HEK293 (cell line): ENCODE measurements around the gene GAS2L2.
A peak's percentile ranks its signal among the peaks of the same experiment; 100 is the strongest.

ENCODE experiments used
- CTCF ChIA-PET: fragments of 350-600 bp; formaldehyde crosslinking; extraction: SDS; loops from one replicate; lab custom pipeline; 2021; ENCODE audit warnings: antibody characterized with exemption; lab: Yijun Ruan, JAX
- POLR2A ChIA-PET: fragments of 300-600 bp; formaldehyde crosslinking; extraction: SDS; loops from one replicate; lab custom pipeline; 2020; ENCODE audit warnings: antibody characterized with exemption, inconsistent platforms; lab: Yijun Ruan, JAX
- H3K27ac ChIP-seq: fragments of 200-500 bp; sonication (Bioruptor generic); 2 replicates; pipeline ENCODE4 v1.5.1; 2014; ENCODE audit warnings: low read depth, low read length, control low read depth, inconsistent platforms; ENCODE audit errors: extremely low read depth
- H3K36me3 ChIP-seq, 2 experiments: fragments of 200-500 bp in 1 of 2; sonication (Bioruptor generic) in 1 of 2; 1 replicate in 1 of 2; 2 replicates in 1 of 2; pipeline ENCODE4 v1.5.1; 2014 to 2017; ENCODE audit warnings: inconsistent platforms in 2 of 2, low read length in 2 of 2; ENCODE audit not compliant: control insufficient read depth in 2 of 2, insufficient read depth in 1 of 2
- H3K4me1 ChIP-seq: fragments of 200-500 bp; sonication (Bioruptor generic); 2 replicates; pipeline ENCODE4 v1.5.1; 2014; ENCODE audit warnings: mild to moderate bottlenecking, low read length, inconsistent platforms; ENCODE audit not compliant: control insufficient read depth, insufficient read depth
- H3K4me3 ChIP-seq: 2 replicates; pipeline ENCODE4 v1.5.1; 2011; ENCODE audit warnings: low read depth, mild to moderate bottlenecking, control low read depth, low read length, moderate library complexity
- H3K9me3 ChIP-seq: fragments of 200-500 bp; sonication (Bioruptor generic); 2 replicates; pipeline ENCODE4 v1.5.1; 2014; ENCODE audit warnings: low read depth, low read length, inconsistent platforms; ENCODE audit not compliant: control insufficient read depth, insufficient read depth
- GLI2 ChIP-seq: fragments of 450-650 bp; formaldehyde crosslinking; IDR thresholded peaks from 2 replicates; pipeline ENCODE4; 2017; ENCODE audit warnings: missing biosample characterization, missing genetic modification characterization, low read depth, borderline replicate concordance
- GLIS2 ChIP-seq: fragments of 450-650 bp; formaldehyde crosslinking; IDR thresholded peaks from 2 replicates; pipeline ENCODE4 v1.5.1; 2016; ENCODE audit warnings: missing biosample characterization, missing genetic modification characterization
- KLF1 ChIP-seq: fragments of 450-650 bp; formaldehyde crosslinking; IDR thresholded peaks from 2 replicates; pipeline ENCODE4 v1.5.1; 2016; ENCODE audit warnings: missing biosample characterization, missing genetic modification characterization
- KLF16 ChIP-seq: fragments of 450-650 bp; formaldehyde crosslinking; IDR thresholded peaks from 2 replicates; pipeline ENCODE4 v1.5.1; 2017; ENCODE audit warnings: missing biosample characterization, missing genetic modification characterization
- OVOL3 ChIP-seq: fragments of 450-650 bp; formaldehyde crosslinking; IDR thresholded peaks from 2 replicates; pipeline ENCODE4 v1.5.1; 2016; ENCODE audit warnings: missing biosample characterization, missing genetic modification characterization
- PRDM1 ChIP-seq: fragments of 450-650 bp; formaldehyde crosslinking; IDR thresholded peaks from 2 replicates; pipeline ENCODE4; 2016; ENCODE audit warnings: missing biosample characterization, missing genetic modification characterization
- YY2 ChIP-seq: fragments of 450-650 bp; formaldehyde crosslinking; IDR thresholded peaks from 2 replicates; pipeline ENCODE4 v1.5.1; 2016; ENCODE audit warnings: missing biosample characterization, missing genetic modification characterization
- ZBTB1 ChIP-seq: fragments of 450-650 bp; formaldehyde crosslinking; IDR thresholded peaks from 2 replicates; pipeline ENCODE4 v1.5.1; 2016; ENCODE audit warnings: missing biosample characterization, missing genetic modification characterization
- ZBTB7A ChIP-seq: fragments of 450-650 bp; formaldehyde crosslinking; IDR thresholded peaks from 2 replicates; pipeline ENCODE4 v1.5.1; 2016; ENCODE audit warnings: low read depth, missing biosample characterization, missing genetic modification characterization
- ZFP3 ChIP-seq: fragments of 450-650 bp; formaldehyde crosslinking; IDR thresholded peaks from 2 replicates; pipeline ENCODE4 v1.5.1; 2016; ENCODE audit warnings: low read depth, missing biosample characterization, missing genetic modification characterization
- ZFP41 ChIP-seq: fragments of 450-650 bp; formaldehyde crosslinking; IDR thresholded peaks from 2 replicates; pipeline ENCODE4 v1.5.1; 2016; ENCODE audit warnings: missing biosample characterization, missing genetic modification characterization, borderline replicate concordance
- ZIC2 ChIP-seq: fragments of 450-650 bp; formaldehyde crosslinking; IDR thresholded peaks from 2 replicates; pipeline ENCODE4 v1.5.1; 2016; ENCODE audit warnings: missing biosample characterization, missing genetic modification characterization
- ZNF114 ChIP-seq: fragments of 450-650 bp; formaldehyde crosslinking; IDR thresholded peaks from 2 replicates; pipeline ENCODE4 v1.5.0; 2017; ENCODE audit warnings: missing biosample characterization, missing genetic modification characterization
- ZNF140 ChIP-seq: fragments of 450-650 bp; formaldehyde crosslinking; IDR thresholded peaks from 2 replicates; pipeline ENCODE4 v1.5.1; 2016; ENCODE audit warnings: missing biosample characterization, missing genetic modification characterization
- ZNF157 ChIP-seq: fragments of 450-650 bp; formaldehyde crosslinking; IDR thresholded peaks from 2 replicates; pipeline ENCODE4 v1.5.1; 2016; ENCODE audit warnings: missing biosample characterization, missing genetic modification characterization
- ZNF16 ChIP-seq: fragments of 450-650 bp; formaldehyde crosslinking; IDR thresholded peaks from 2 replicates; pipeline ENCODE4 v1.5.1; 2016; ENCODE audit warnings: low read depth, missing biosample characterization, missing genetic modification characterization
- ZNF184 ChIP-seq: fragments of 450-650 bp; IDR thresholded peaks from 2 replicates; pipeline ENCODE4 v1.5.1; 2018; ENCODE audit warnings: missing biosample characterization, mild to moderate bottlenecking, missing genetic modification characterization
- ZNF221 ChIP-seq: fragments of 450-650 bp; formaldehyde crosslinking; IDR thresholded peaks from 2 replicates; pipeline ENCODE4 v1.5.1; 2017; ENCODE audit warnings: missing biosample characterization, missing genetic modification characterization, borderline replicate concordance
- ZNF404 ChIP-seq: fragments of 450-650 bp; formaldehyde crosslinking; IDR thresholded peaks from 2 replicates; pipeline ENCODE4 v1.5.1; 2017; ENCODE audit warnings: missing biosample characterization, missing genetic modification characterization
- ZNF416 ChIP-seq: fragments of 450-650 bp; formaldehyde crosslinking; IDR thresholded peaks from 2 replicates; pipeline ENCODE4 v1.5.1; 2016; ENCODE audit warnings: missing biosample characterization, missing genetic modification characterization
- ZNF423 ChIP-seq: fragments of 450-650 bp; formaldehyde crosslinking; IDR thresholded peaks from 2 replicates; pipeline ENCODE4 v1.5.1; 2016; ENCODE audit warnings: missing biosample characterization, missing genetic modification characterization
- ZNF426 ChIP-seq: fragments of 450-650 bp; formaldehyde crosslinking; IDR thresholded peaks from 2 replicates; pipeline ENCODE4 v1.5.1; 2017; ENCODE audit warnings: missing biosample characterization, missing genetic modification characterization, mild to moderate bottlenecking, inconsistent platforms, moderate library complexity
- ZNF510 ChIP-seq: fragments of 450-650 bp; formaldehyde crosslinking; IDR thresholded peaks from 2 replicates; pipeline ENCODE4 v1.5.1; 2018; ENCODE audit warnings: mild to moderate bottlenecking, missing genetic modification characterization, missing biosample characterization; ENCODE audit not compliant: insufficient replicate concordance
- ZNF571 ChIP-seq: fragments of 450-650 bp; formaldehyde crosslinking; IDR thresholded peaks from 2 replicates; pipeline ENCODE4 v1.5.0; 2017; ENCODE audit warnings: missing biosample characterization, missing genetic modification characterization
- ZNF596 ChIP-seq: fragments of 450-650 bp; IDR thresholded peaks from 2 replicates; pipeline ENCODE4 v1.5.0; 2018; ENCODE audit warnings: missing biosample characterization, mild to moderate bottlenecking, missing genetic modification characterization, moderate library complexity
- ZNF654 ChIP-seq: fragments of 450-650 bp; formaldehyde crosslinking; IDR thresholded peaks from 2 replicates; pipeline ENCODE4 v1.5.1; 2016; ENCODE audit warnings: low read depth, missing biosample characterization, missing genetic modification characterization
- ZNF664 ChIP-seq: fragments of 450-650 bp; formaldehyde crosslinking; IDR thresholded peaks from 2 replicates; pipeline ENCODE4 v1.5.1; 2016; ENCODE audit warnings: missing biosample characterization, missing genetic modification characterization
- ZSCAN16 ChIP-seq: fragments of 450-650 bp; formaldehyde crosslinking; IDR thresholded peaks from 2 replicates; pipeline ENCODE4 v1.5.1; 2016; ENCODE audit warnings: missing biosample characterization, missing genetic modification characterization
- TF ChIP-seq, protein P1 (sequence below): fragments of 450-650 bp; formaldehyde crosslinking; IDR thresholded peaks from 2 replicates; pipeline ENCODE4 v1.5.1; 2017; ENCODE audit warnings: missing biosample characterization, missing genetic modification characterization
- TF ChIP-seq, protein P2 (sequence below): fragments of 450-650 bp; formaldehyde crosslinking; IDR thresholded peaks from 2 replicates; pipeline ENCODE4 v1.5.1; 2017; ENCODE audit warnings: missing biosample characterization, mild to moderate bottlenecking, missing genetic modification characterization, moderate library complexity
- TF ChIP-seq, protein P3 (sequence below): fragments of 450-650 bp; formaldehyde crosslinking; IDR thresholded peaks from 2 replicates; pipeline ENCODE4 v1.5.1; 2016; ENCODE audit warnings: missing biosample characterization, missing genetic modification characterization
- TF ChIP-seq, protein P4 (sequence below): fragments of 450-650 bp; formaldehyde crosslinking; IDR thresholded peaks from 2 replicates; pipeline ENCODE4 v1.5.1; 2016; ENCODE audit warnings: missing biosample characterization, missing genetic modification characterization
- TF ChIP-seq, protein P5 (sequence below): IDR thresholded peaks from 2 replicates; pipeline ENCODE4 v1.6.1; 2011; ENCODE audit warnings: mild to moderate bottlenecking, low read depth, low read length, borderline replicate concordance

Gene GAS2L2

DNA sequence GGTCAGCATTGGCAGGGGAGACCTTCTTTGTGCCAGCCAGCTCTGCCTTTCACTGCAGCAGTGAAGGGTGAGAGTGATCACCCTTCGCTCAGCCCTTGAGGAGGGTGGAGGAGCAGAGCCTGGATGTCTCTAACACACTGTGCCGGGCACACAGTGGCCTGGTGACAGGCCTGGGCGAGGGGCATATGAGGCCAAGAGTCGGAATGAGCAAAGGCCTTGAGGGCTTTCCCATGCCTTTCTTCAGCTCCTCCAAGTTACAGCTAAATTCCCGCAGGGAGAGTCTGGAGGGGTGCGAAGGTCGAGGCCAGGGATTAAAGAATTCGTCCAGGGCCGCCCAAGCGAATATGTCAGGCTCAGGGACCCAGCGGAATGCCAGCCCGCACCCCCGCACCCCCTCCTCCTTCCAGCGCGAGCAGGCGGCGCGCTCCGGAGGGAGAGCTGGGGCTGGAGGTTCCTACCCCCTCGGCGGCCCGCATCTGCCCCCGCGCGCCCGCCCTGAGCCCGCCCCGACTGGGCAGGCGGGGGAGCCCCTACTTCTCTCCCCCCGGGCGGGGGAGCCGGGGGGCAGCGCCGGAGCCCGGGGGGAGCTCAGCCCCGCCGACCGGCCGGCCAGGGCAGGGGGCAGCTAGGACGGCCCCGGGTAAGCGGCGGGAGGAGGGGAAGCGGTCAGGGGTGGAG, 21.7 kb downstream of the GAS2L2 start, which contains the start of gene RASL10B:
Gene RASL10B, plus strand, starts transcription at position 401 of the 678 bp plus-strand sequence. CDS start 3,546 bp downstream, outside the sequence.
- ChIA-PET POLR2A (interaction anchor here (1.2 to 4.1 kb wide), 8 partner anchors 9 to 153 kb away, joined by 3 to 19 read pairs (median 5); partner anchors contain the start of genes PEX12 and TAF15), CTCF (interaction anchor here (0.5 to 5.3 kb wide), 8 partner anchors 12 to 416 kb away, joined by 3 to 44 read pairs (median 4); no protein-coding TSS in a partner anchor)
- peak within 1 kb of the TSS; percentile 38 for H3K4me3 ChIP-seq
- peaks cover 28% of the 10 kb centered on the region for H3K4me1 ChIP-seq
- no peaks in the 10 kb centered on the region for H3K9me3 ChIP-seq
- H3K36me3 ChIP-seq = peaks cover 0 to 8% of the 10 kb centered on the region in 2 experiments; a peak in 2 of 3 replicates
- H3K27ac ChIP-seq = peak within 1 kb of the TSS; percentile 63; the same call in 1 of the 2 replicates
- TF ChIP-seq ZNF404 (tag by site-specific recombination) (no peak), ZNF510 (tag by site-specific recombination) (no peak), ZBTB7A (no peak; the same call in 1 of the 2 replicates), ZNF16 (no peak), ZNF140 (tag by site-specific recombination) (no peak), KLF1 (0 out of 2 replicates have a peak, but pooled peaks have one; percentile 10), PRDM1 (peak; percentile 83), ZNF426 (tag by site-specific recombination) (no peak), ZNF416 (tag by site-specific recombination) (no peak), ZFP41 (no peak), ZNF184 (tag by site-specific recombination) (0 out of 2 replicates have a peak, but pooled peaks have one; percentile 18), ZNF571 (no peak), KLF16 (tag by site-specific recombination) (no peak), ZNF664 (tag by site-specific recombination) (no peak), ZNF596 (no peak), ZNF654 (tag by site-specific recombination) (no peak), ZNF423 (tag by site-specific recombination) (no peak), ZNF221 (tag by site-specific recombination) (no peak), GLI2 (tag by site-specific recombination) (no peak), ZFP3 (tag by site-specific recombination) (no peak), YY2 (tag by site-specific recombination) (no peak), GLIS2 (peak; percentile 70), ZBTB1 (tag by site-specific recombination) (no peak; the same call in 1 of the 2 replicates), ZNF157 (tag by site-specific recombination) (no peak), ZIC2 (tag by site-specific recombination) (no peak), ZSCAN16 (tag by site-specific recombination) (no peak), OVOL3 (tag by site-specific recombination) (no peak), ZNF114 (tag by site-specific recombination) (no peak)
- TF ChIP-seq, protein P1, sequence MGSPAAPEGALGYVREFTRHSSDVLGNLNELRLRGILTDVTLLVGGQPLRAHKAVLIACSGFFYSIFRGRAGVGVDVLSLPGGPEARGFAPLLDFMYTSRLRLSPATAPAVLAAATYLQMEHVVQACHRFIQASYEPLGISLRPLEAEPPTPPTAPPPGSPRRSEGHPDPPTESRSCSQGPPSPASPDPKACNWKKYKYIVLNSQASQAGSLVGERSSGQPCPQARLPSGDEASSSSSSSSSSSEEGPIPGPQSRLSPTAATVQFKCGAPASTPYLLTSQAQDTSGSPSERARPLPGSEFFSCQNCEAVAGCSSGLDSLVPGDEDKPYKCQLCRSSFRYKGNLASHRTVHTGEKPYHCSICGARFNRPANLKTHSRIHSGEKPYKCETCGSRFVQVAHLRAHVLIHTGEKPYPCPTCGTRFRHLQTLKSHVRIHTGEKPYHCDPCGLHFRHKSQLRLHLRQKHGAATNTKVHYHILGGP = no peak
- TF ChIP-seq, protein P2, sequence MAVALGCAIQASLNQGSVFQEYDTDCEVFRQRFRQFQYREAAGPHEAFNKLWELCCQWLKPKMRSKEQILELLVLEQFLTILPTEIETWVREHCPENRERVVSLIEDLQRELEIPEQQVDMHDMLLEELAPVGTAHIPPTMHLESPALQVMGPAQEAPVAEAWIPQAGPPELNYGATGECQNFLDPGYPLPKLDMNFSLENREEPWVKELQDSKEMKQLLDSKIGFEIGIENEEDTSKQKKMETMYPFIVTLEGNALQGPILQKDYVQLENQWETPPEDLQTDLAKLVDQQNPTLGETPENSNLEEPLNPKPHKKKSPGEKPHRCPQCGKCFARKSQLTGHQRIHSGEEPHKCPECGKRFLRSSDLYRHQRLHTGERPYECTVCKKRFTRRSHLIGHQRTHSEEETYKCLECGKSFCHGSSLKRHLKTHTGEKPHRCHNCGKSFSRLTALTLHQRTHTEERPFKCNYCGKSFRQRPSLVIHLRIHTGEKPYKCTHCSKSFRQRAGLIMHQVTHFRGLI (tag by site-specific recombination) = no peak
- TF ChIP-seq, protein P3, sequence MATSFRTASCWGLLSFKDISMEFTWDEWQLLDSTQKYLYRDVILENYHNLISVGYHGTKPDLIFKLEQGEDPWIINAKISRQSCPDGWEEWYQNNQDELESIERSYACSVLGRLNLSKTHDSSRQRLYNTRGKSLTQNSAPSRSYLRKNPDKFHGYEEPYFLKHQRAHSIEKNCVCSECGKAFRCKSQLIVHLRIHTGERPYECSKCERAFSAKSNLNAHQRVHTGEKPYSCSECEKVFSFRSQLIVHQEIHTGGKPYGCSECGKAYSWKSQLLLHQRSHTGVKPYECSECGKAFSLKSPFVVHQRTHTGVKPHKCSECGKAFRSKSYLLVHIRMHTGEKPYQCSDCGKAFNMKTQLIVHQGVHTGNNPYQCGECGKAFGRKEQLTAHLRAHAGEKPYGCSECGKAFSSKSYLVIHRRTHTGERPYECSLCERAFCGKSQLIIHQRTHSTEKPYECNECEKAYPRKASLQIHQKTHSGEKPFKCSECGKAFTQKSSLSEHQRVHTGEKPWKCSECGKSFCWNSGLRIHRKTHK = no peak
- TF ChIP-seq, protein P4, sequence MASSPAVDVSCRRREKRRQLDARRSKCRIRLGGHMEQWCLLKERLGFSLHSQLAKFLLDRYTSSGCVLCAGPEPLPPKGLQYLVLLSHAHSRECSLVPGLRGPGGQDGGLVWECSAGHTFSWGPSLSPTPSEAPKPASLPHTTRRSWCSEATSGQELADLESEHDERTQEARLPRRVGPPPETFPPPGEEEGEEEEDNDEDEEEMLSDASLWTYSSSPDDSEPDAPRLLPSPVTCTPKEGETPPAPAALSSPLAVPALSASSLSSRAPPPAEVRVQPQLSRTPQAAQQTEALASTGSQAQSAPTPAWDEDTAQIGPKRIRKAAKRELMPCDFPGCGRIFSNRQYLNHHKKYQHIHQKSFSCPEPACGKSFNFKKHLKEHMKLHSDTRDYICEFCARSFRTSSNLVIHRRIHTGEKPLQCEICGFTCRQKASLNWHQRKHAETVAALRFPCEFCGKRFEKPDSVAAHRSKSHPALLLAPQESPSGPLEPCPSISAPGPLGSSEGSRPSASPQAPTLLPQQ (tag by site-specific recombination) = no peak
- TF ChIP-seq, protein P5, sequence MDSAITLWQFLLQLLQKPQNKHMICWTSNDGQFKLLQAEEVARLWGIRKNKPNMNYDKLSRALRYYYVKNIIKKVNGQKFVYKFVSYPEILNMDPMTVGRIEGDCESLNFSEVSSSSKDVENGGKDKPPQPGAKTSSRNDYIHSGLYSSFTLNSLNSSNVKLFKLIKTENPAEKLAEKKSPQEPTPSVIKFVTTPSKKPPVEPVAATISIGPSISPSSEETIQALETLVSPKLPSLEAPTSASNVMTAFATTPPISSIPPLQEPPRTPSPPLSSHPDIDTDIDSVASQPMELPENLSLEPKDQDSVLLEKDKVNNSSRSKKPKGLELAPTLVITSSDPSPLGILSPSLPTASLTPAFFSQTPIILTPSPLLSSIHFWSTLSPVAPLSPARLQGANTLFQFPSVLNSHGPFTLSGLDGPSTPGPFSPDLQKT = no peak
